ENCODE results near the gene TRRAP.

Gene TRRAP

DNA sequence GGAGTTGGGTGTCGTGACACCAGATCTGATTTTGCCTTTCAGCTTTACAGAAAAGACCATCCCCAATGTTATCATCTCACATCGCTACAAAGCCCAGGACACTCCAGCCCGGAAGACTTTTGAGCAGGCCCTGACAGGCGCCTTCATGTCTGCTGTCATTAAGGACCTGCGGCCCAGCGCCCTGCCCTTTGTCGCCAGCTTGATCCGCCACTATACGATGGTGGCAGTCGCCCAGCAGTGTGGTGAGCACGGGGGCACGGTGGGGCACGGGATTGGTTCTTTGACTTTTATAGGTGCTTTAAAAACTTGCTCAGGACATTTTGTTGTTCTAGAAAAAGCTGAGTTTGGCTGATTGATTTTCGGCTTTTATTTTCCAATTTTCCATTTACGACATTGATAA lies 48.8 kb downstream of the TRRAP start:
- no peaks in the 10 kb centered on the region for H3K9me3 ChIP-seq
- TF ChIP-seq, protein P1, sequence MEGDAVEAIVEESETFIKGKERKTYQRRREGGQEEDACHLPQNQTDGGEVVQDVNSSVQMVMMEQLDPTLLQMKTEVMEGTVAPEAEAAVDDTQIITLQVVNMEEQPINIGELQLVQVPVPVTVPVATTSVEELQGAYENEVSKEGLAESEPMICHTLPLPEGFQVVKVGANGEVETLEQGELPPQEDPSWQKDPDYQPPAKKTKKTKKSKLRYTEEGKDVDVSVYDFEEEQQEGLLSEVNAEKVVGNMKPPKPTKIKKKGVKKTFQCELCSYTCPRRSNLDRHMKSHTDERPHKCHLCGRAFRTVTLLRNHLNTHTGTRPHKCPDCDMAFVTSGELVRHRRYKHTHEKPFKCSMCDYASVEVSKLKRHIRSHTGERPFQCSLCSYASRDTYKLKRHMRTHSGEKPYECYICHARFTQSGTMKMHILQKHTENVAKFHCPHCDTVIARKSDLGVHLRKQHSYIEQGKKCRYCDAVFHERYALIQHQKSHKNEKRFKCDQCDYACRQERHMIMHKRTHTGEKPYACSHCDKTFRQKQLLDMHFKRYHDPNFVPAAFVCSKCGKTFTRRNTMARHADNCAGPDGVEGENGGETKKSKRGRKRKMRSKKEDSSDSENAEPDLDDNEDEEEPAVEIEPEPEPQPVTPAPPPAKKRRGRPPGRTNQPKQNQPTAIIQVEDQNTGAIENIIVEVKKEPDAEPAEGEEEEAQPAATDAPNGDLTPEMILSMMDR (IDR thresholded peaks at IDR 0.05), result no peak
- no peaks in the 10 kb centered on the region for H3K4me1 ChIP-seq (ENCODE audit: control insufficient read depth in 1 of 2, insufficient read depth in 1 of 2, low read depth in 1 of 2, low read length in 1 of 2)
- H3K27me3 ChIP-seq, result no peaks in the 10 kb centered on the region
- no peak overlapping the region for H3K4me3 ChIP-seq (ENCODE audit: low read depth in 1 of 2, low read length in 1 of 2)
- H3K36me3 ChIP-seq, result peaks cover 98% of the 10 kb centered on the region
- no peak overlapping the region for H3K27ac ChIP-seq

DNA sequence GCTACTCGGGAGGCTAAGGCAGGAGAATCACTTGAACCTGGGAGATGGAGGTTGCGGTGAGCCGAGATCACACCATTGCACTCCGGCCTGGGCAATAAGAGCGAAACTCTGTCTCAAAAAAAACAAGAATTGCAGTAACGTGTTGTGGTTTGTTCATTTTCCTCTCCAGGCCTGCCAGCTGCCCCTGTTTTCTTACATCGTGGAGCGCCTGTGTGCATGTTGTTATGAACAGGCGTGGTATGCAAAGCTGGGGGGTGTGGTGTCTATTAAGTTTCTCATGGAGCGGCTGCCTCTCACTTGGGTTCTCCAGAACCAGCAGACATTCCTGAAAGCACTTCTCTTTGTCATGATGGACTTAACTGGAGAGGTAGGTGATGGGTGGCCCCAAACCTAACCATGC lies 52.1 kb downstream of the TRRAP start:
- peaks cover 99% of the 10 kb centered on the region for H3K36me3 ChIP-seq
- no peaks in the 10 kb centered on the region for H3K4me1 ChIP-seq (ENCODE audit: control insufficient read depth in 1 of 2, insufficient read depth in 1 of 2, low read depth in 1 of 2, low read length in 1 of 2)
- no peaks in the 10 kb centered on the region for H3K9me3 ChIP-seq
- TF ChIP-seq, protein P1 (IDR thresholded peaks at IDR 0.05), result no peak
- no peaks in the 10 kb centered on the region for H3K27me3 ChIP-seq
- no peak overlapping the region for H3K4me3 ChIP-seq (ENCODE audit: low read depth in 1 of 2, low read length in 1 of 2)
- H3K27ac ChIP-seq, result no peak overlapping the region

DNA sequence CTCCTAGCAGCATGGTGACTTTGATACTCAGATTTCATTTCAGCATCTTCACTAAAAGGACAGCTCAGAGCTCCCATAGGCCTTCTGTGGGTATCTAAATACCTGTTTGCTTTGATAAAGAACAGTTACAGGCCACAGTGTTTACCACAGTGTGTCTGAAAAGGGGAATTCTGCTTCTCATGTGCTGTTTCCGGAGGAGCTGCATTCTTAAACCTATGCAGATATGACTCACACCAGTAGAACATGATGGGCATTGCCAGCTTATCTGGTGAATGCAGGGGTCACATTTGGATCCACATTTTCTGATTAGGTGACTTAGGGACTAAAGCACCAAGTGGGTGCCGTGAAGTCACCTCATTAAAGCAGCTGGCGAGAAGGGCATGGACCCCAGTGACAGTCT lies 52.6 kb downstream of the TRRAP start:
- TF ChIP-seq, protein P1 (IDR thresholded peaks at IDR 0.05), result no peak
- Histone ChIP-seq H3K27ac (no peak overlapping the region), H3K27me3 (no peaks in the 10 kb centered on the region), H3K9me3 (no peaks in the 10 kb centered on the region), H3K4me1 (ENCODE audit: control insufficient read depth in 1 of 2, insufficient read depth in 1 of 2, low read depth in 1 of 2, low read length in 1 of 2) (no peaks in the 10 kb centered on the region), H3K4me3 (ENCODE audit: low read depth in 1 of 2, low read length in 1 of 2) (no peak overlapping the region), H3K36me3 (peaks cover 99% of the 10 kb centered on the region)

DNA sequence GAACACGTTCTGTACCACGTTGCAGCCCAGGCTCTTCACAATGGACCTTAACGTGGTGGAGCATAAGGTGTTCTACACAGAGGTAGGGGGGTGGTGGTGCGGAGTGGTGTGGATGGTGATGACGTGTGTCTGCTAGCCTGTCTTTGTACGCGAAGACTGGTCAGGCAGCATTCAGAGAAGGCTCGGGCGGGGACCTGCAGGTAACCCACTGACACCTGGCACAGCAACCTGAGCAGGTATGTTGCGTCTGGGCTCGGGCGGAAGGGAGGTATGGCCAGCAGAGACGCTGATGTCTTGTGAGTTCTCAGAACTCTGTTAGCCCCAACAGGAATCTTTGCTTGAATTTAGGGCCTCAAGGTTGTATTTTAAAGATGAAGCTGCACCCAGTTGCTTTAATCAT lies 55.0 kb downstream of the TRRAP start:
- TF ChIP-seq, protein P1 (IDR thresholded peaks at IDR 0.05), result no peak
- Histone ChIP-seq H3K27me3 (no peaks in the 10 kb centered on the region), H3K4me1 (ENCODE audit: control insufficient read depth in 1 of 2, insufficient read depth in 1 of 2, low read depth in 1 of 2, low read length in 1 of 2) (no peaks in the 10 kb centered on the region), H3K27ac (no peak overlapping the region), H3K4me3 (ENCODE audit: low read depth in 1 of 2, low read length in 1 of 2) (no peak overlapping the region), H3K36me3 (peaks cover 99% of the 10 kb centered on the region), H3K9me3 (no peaks in the 10 kb centered on the region)

DNA sequence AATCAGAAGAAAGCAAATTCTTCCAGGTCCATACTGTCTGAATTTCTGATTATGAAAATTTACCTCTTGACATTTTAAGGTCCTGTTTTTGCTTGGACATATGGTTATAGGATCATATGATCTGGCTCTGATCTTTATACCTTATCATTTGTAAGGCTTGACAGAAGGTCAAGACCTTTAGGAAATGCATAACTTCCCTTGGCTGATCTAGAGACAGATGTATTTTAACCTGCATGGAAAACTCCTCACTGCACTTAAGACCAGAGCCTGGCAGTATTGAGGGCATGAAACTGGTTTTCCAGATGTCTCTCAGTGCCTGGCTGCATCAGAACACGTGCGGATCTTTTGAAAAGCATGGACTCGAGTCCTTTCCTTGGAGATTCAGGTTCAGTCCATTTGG lies 55.9 kb downstream of the TRRAP start:
- TF ChIP-seq, protein P1 (IDR thresholded peaks at IDR 0.05), result no peak
- H3K9me3 ChIP-seq, result no peaks in the 10 kb centered on the region
- H3K4me3 ChIP-seq (ENCODE audit: low read depth in 1 of 2, low read length in 1 of 2), result no peak overlapping the region
- H3K4me1 ChIP-seq (ENCODE audit: control insufficient read depth in 1 of 2, insufficient read depth in 1 of 2, low read depth in 1 of 2, low read length in 1 of 2), result no peaks in the 10 kb centered on the region
- H3K36me3 ChIP-seq, result peaks cover 100% of the 10 kb centered on the region
- no peak overlapping the region for H3K27ac ChIP-seq
- no peaks in the 10 kb centered on the region for H3K27me3 ChIP-seq

DNA sequence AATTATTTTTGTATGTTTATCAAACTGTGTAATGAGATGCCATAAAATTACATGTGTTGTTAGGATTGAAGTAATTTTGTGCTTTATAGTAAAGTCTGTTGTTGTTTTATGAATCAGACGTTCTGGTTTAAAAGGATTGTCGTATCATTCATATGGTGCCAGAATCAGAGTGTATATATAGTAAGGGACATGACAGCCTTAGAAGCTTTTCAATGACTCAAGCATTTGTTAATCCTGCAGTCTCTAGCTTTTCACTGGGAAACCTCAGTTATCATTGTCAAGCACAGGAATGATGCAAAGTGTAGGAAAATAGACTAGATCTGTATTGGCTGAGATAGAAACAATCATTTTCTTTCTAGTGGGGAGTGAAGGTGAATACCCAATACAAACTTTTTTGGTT lies 57.5 kb downstream of the TRRAP start:
- H3K4me3 ChIP-seq (ENCODE audit: low read depth in 1 of 2, low read length in 1 of 2), result no peak overlapping the region
- H3K9me3 ChIP-seq, result no peaks in the 10 kb centered on the region
- no peaks in the 10 kb centered on the region for H3K27me3 ChIP-seq
- TF ChIP-seq, protein P1 (IDR thresholded peaks at IDR 0.05), result no peak
- H3K27ac ChIP-seq, result no peak overlapping the region
- H3K36me3 ChIP-seq, result peaks cover 100% of the 10 kb centered on the region
- H3K4me1 ChIP-seq (ENCODE audit: control insufficient read depth in 1 of 2, insufficient read depth in 1 of 2, low read depth in 1 of 2, low read length in 1 of 2), result no peaks in the 10 kb centered on the region
